ENCODE data around the gene PACC1. TPM values are rescaled to one million over a fixed set of nuclear protein-coding genes. Genes with fewer than 3 reads are reported as not detected.
A peak's percentile ranks its signal among the peaks of the same experiment; 100 is the strongest.

PACC1 gene
- total RNA-seq, 2 experiments from 2014 or later, result 1.8 to 2.1 TPM

GRCh38 chr1:212367474-212368072 lies 47.1 kb downstream of the PACC1 start:
- Mint-ChIP-seq H3K4me1 (ENCODE audit: low read depth) (peaks cover 5% of the 10 kb centered on the region), H3K27ac (no peak overlapping the region), H3K9me3 (peaks cover 3% of the 10 kb centered on the region), H3K36me3 (ENCODE audit: low read depth) (peaks cover 82% of the 10 kb centered on the region), H3K4me3 (no peak overlapping the region), H3K27me3 (no peaks in the 10 kb centered on the region)
- no peak overlapping the region for H3K4me3 ChIP-seq (ENCODE audit: low read length)
- H3K4me1 ChIP-seq (ENCODE audit: insufficient read depth, low read length), result no peaks in the 10 kb centered on the region
- POLR2A ChIA-PET, result interaction anchor here (0.6 to 2.4 kb wide), 3 partner anchors 81 to 296 kb away, joined by 3 to 9 read pairs (median 4); no protein-coding TSS in a partner anchor
- H3K36me3 ChIP-seq (ENCODE audit: insufficient read depth, low read length), result peaks cover 33% of the 10 kb centered on the region
- no peak overlapping the region for H3K27ac ChIP-seq (ENCODE audit: low read depth in 1 of 2, low read length in 2 of 2)
- no peak for ATAC-seq (ENCODE audit: poor library complexity)
- H3K27me3 ChIP-seq (ENCODE audit: control insufficient read depth in 1 of 2, insufficient read depth in 2 of 2, low read length in 2 of 2), result no peaks in the 10 kb centered on the region
- intact Hi-C loops (cut with DNase I, micrococcal nuclease), result loop anchor here (1.0 to 5.0 kb wide), 7 partner anchors 90 to 690 kb away; partner anchors contain the start of gene NEK2 (in 1 of the 2)
- CTCF ChIA-PET, result interaction anchor here (0.9 to 3.9 kb wide), 8 partner anchors 9 to 687 kb away, joined by 3 to 28 read pairs (median 3); partner anchors contain the start of genes INTS7 and PACC1
- TF ChIP-seq, protein P1, sequence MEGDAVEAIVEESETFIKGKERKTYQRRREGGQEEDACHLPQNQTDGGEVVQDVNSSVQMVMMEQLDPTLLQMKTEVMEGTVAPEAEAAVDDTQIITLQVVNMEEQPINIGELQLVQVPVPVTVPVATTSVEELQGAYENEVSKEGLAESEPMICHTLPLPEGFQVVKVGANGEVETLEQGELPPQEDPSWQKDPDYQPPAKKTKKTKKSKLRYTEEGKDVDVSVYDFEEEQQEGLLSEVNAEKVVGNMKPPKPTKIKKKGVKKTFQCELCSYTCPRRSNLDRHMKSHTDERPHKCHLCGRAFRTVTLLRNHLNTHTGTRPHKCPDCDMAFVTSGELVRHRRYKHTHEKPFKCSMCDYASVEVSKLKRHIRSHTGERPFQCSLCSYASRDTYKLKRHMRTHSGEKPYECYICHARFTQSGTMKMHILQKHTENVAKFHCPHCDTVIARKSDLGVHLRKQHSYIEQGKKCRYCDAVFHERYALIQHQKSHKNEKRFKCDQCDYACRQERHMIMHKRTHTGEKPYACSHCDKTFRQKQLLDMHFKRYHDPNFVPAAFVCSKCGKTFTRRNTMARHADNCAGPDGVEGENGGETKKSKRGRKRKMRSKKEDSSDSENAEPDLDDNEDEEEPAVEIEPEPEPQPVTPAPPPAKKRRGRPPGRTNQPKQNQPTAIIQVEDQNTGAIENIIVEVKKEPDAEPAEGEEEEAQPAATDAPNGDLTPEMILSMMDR (IDR thresholded peaks at IDR 0.05), result no peak
- no peaks in the 10 kb centered on the region for H3K9me3 ChIP-seq (ENCODE audit: control insufficient read depth in 1 of 2, insufficient read depth in 1 of 2, low read length in 2 of 2)
- no peak for DNase-seq

GRCh38 chr1:212366901-212367300 lies 47.8 kb downstream of the PACC1 start:
- no peaks in the 10 kb centered on the region for H3K4me1 ChIP-seq (ENCODE audit: insufficient read depth, low read length)
- ChIA-PET CTCF (interaction anchor here (1.1 to 3.9 kb wide), 6 partner anchors 47 to 686 kb away, joined by 3 to 28 read pairs (median 3); partner anchors contain the start of genes INTS7 and PACC1), POLR2A (interaction anchor here (0.6 to 2.4 kb wide), 2 partner anchors 80 to 296 kb away, joined by 3 to 9 read pairs; no protein-coding TSS in a partner anchor)
- peak overlapping the region; percentile 10 for H3K27ac Mint-ChIP-seq
- peaks cover 80% of the 10 kb centered on the region for H3K36me3 Mint-ChIP-seq (ENCODE audit: low read depth)
- H3K27me3 ChIP-seq (ENCODE audit: control insufficient read depth in 1 of 2, insufficient read depth in 2 of 2, low read length in 2 of 2), result no peaks in the 10 kb centered on the region
- ATAC-seq (ENCODE audit: poor library complexity) (no peak), DNase-seq (no peak)
- H3K4me3 Mint-ChIP-seq, result no peak overlapping the region
- peaks cover 5% of the 10 kb centered on the region for H3K4me1 Mint-ChIP-seq (ENCODE audit: low read depth)
- TF ChIP-seq, protein P1 (IDR thresholded peaks at IDR 0.05), result no peak
- peaks cover 3% of the 10 kb centered on the region for H3K9me3 Mint-ChIP-seq
- no peaks in the 10 kb centered on the region for H3K27me3 Mint-ChIP-seq
- peaks cover 38% of the 10 kb centered on the region for H3K36me3 ChIP-seq (ENCODE audit: insufficient read depth, low read length)
- H3K4me3 ChIP-seq (ENCODE audit: low read length), result no peak overlapping the region
- intact Hi-C loops (cut with DNase I, micrococcal nuclease), result loop anchor here (5.0 kb wide), 2 partner anchors 90 to 690 kb away; partner anchors contain the start of gene NEK2 (in 1 of the 2)
- H3K27ac ChIP-seq (ENCODE audit: low read depth in 1 of 2, low read length in 2 of 2), result no peak overlapping the region
- no peaks in the 10 kb centered on the region for H3K9me3 ChIP-seq (ENCODE audit: control insufficient read depth in 1 of 2, insufficient read depth in 1 of 2, low read length in 2 of 2)

- ChIA-PET POLR2A (interaction anchor here (0.8 to 1.4 kb wide), 4 partner anchors 49 to 295 kb away, joined by 3 to 4 read pairs (median 4); partner anchors contain the start of gene PACC1), CTCF (interaction anchor here (1.2 to 3.9 kb wide), 3 partner anchors 9 to 685 kb away, joined by 3 to 28 read pairs (median 5); no protein-coding TSS in a partner anchor)
- H3K36me3 ChIP-seq (ENCODE audit: insufficient read depth, low read length), result peaks cover 55% of the 10 kb centered on the region
- intact Hi-C loops (cut with DNase I, micrococcal nuclease), result loop anchor here (5.0 kb wide), 2 partner anchors 92 to 688 kb away; partner anchors contain the start of gene NEK2 (in 1 of the 2)
- H3K36me3 Mint-ChIP-seq (ENCODE audit: low read depth), result peaks cover 81% of the 10 kb centered on the region
- no peak overlapping the region for H3K4me3 Mint-ChIP-seq
- DNase-seq, result no peak
- no peak overlapping the region for H3K4me3 ChIP-seq (ENCODE audit: low read length)
- H3K4me1 Mint-ChIP-seq (ENCODE audit: low read depth), result peaks cover 5% of the 10 kb centered on the region
- no peaks in the 10 kb centered on the region for H3K9me3 ChIP-seq (ENCODE audit: control insufficient read depth in 1 of 2, insufficient read depth in 1 of 2, low read length in 2 of 2)
- H3K27me3 ChIP-seq (ENCODE audit: control insufficient read depth in 1 of 2, insufficient read depth in 2 of 2, low read length in 2 of 2), result no peaks in the 10 kb centered on the region
- TF ChIP-seq, protein P1 (IDR thresholded peaks at IDR 0.05), result no peak
- H3K27ac ChIP-seq (ENCODE audit: low read depth in 1 of 2, low read length in 2 of 2), result no peak overlapping the region
- no peaks in the 10 kb centered on the region for H3K4me1 ChIP-seq (ENCODE audit: insufficient read depth, low read length)
- H3K27me3 Mint-ChIP-seq, result no peaks in the 10 kb centered on the region
- peak overlapping the region; percentile 31 for H3K27ac Mint-ChIP-seq
- no peak for ATAC-seq (ENCODE audit: poor library complexity)
- peaks cover 3% of the 10 kb centered on the region for H3K9me3 Mint-ChIP-seq
Observed at GRCh38 chr1:212364985-212365384, 49.7 kb downstream of the PACC1 start.

All from CD4-positive, alpha-beta T cell (primary cell).